Fibroblast of lung (primary cell): ENCODE measurements around the gene ATP10D.
"Not testable (repeated sequence)": the region's sequence is repeated elsewhere in the genome, so short reads cannot be mapped to it uniquely, and the experiment has no call there.

Experiments used
- EZH2 ChIP-seq: IDR thresholded peaks from 2 replicates; pipeline ENCODE4 v1.5.1; 2012; ENCODE audit warnings: low read length, control low read depth, mild to moderate bottlenecking; ENCODE audit errors: missing control alignments
- TF ChIP-seq, protein P1 (sequence below), 2 donors: IDR thresholded peaks in 1 of 2; conservative IDR thresholded peaks in 1 of 2; 1 replicate in 1 of 2; 2 replicates in 1 of 2; pipeline ENCODE4 v1.5.1; 2011 to 2012; ENCODE audit warnings: low read length in 2 of 2, control low read depth in 1 of 2, inconsistent platforms in 1 of 2, low read depth in 1 of 2, mild to moderate bottlenecking in 1 of 2

DNA sequence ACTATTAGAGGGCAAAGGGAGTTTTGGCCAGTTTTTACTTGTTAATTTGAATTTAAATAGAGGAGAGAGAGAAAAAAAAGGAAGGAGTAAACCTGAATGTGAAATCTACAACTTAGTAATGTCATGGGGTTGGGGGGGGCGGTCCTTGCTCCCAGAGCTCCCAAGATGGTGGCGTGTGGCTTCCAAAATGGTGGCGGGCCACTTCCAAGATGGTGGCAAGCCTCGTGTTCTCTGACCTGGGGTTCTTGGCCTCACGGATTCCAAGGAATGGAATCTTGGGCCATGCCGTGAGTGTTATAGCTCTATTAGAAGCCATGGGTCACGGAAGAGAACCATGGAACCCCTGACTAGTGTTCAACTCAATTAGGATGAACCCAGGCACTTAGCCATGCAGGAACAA lies 65.3 kb downstream of the ATP10D start:
- TF ChIP-seq EZH2, result not testable (repeated sequence)
- TF ChIP-seq, protein P1, sequence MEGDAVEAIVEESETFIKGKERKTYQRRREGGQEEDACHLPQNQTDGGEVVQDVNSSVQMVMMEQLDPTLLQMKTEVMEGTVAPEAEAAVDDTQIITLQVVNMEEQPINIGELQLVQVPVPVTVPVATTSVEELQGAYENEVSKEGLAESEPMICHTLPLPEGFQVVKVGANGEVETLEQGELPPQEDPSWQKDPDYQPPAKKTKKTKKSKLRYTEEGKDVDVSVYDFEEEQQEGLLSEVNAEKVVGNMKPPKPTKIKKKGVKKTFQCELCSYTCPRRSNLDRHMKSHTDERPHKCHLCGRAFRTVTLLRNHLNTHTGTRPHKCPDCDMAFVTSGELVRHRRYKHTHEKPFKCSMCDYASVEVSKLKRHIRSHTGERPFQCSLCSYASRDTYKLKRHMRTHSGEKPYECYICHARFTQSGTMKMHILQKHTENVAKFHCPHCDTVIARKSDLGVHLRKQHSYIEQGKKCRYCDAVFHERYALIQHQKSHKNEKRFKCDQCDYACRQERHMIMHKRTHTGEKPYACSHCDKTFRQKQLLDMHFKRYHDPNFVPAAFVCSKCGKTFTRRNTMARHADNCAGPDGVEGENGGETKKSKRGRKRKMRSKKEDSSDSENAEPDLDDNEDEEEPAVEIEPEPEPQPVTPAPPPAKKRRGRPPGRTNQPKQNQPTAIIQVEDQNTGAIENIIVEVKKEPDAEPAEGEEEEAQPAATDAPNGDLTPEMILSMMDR (conservative IDR thresholded peaks at IDR 0.05 in 1 of 2, IDR thresholded peaks at IDR 0.05 in 1 of 2; ENCODE audit: low read depth in 1 of 2, low read length in 2 of 2), result not testable (repeated sequence)
